Measurements from ENCODE around the gene ZNF521.

GRCh38 chr18:25123438-25124232 lies 228.3 kb downstream of the ZNF521 start:
- TF ChIP-seq ZNF274 (IDR thresholded peaks at IDR 0.05; ENCODE audit: low read depth, low read length): no peak
- TF ChIP-seq YY1 (IDR thresholded peaks at IDR 0.05; ENCODE audit: insufficient read depth, insufficient read length): no peak
- TF ChIP-seq SUZ12 (IDR thresholded peaks at IDR 0.05; ENCODE audit: extremely low read depth, insufficient read depth, insufficient read length): no peak
